ENCODE data around the gene RHOB. TPM values are rescaled to one million over a fixed set of nuclear protein-coding genes. Genes with fewer than 3 reads are reported as not detected.

The RHOB gene
- total RNA-seq, 1 experiment from 2014 or later, result 143 TPM

DNA sequence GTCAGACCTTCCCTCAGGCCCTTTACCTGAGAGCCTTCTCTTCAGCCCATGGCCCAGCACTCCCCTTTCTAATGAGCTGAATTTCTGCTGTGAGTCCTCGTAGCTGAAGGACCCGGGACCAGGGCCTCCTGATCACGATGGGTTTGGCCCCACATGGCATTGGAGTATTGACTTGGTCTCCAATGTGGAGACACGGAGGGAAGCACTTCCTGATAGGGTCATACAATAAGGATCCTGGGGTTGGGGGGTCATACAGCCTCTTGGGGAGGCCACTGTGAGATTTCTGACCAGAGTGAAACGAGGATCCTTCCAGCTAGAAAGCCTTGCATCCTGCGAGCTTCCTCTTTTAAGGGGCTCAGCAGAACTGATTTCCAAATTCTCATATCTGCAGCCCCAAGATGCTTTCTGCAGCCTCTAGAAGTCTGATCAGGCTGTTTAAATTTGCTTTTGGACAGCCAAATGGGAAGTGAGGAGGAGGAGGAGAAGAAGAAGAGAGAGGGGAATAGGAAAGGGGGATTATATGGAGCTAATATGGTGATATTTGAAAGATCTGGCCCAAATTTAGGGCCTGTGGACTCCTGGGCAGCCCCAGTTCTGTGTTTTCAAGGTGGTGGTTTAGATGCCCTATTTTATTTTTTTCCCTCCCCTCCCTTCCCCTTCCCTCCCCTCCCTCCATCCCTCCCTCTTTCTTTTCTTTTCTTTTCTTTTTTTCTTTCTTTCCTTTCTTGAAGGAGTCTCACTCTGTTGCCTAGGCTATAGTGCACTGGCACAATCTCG lies 38.9 kb downstream of the RHOB start:
- Mint-ChIP-seq H3K4me3 (ENCODE audit: low read depth, unreplicated experiment) (no peak overlapping the region), H3K27ac (ENCODE audit: unreplicated experiment) (no peak overlapping the region), H3K4me1 (ENCODE audit: low read depth, unreplicated experiment) (no peaks in the 10 kb centered on the region), H3K27me3 (ENCODE audit: unreplicated experiment) (no peaks in the 10 kb centered on the region), H3K36me3 (ENCODE audit: insufficient read depth, unreplicated experiment) (no peaks in the 10 kb centered on the region), H3K9me3 (ENCODE audit: low read depth, unreplicated experiment) (no peaks in the 10 kb centered on the region)
- CTCF ChIA-PET, result interaction anchor here (0.8 to 1.4 kb wide), 2 partner anchors 9 to 10 kb away, joined by 3 to 4 read pairs; no protein-coding TSS in a partner anchor
- no peak for DNase-seq
- BruUV-seq (replicated peaks), result no TSS peak
- TF ChIP-seq, protein P1, sequence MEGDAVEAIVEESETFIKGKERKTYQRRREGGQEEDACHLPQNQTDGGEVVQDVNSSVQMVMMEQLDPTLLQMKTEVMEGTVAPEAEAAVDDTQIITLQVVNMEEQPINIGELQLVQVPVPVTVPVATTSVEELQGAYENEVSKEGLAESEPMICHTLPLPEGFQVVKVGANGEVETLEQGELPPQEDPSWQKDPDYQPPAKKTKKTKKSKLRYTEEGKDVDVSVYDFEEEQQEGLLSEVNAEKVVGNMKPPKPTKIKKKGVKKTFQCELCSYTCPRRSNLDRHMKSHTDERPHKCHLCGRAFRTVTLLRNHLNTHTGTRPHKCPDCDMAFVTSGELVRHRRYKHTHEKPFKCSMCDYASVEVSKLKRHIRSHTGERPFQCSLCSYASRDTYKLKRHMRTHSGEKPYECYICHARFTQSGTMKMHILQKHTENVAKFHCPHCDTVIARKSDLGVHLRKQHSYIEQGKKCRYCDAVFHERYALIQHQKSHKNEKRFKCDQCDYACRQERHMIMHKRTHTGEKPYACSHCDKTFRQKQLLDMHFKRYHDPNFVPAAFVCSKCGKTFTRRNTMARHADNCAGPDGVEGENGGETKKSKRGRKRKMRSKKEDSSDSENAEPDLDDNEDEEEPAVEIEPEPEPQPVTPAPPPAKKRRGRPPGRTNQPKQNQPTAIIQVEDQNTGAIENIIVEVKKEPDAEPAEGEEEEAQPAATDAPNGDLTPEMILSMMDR (IDR thresholded peaks at IDR 0.05; ENCODE audit: unreplicated experiment), result no peak
- intact Hi-C loops (cut with micrococcal nuclease; ENCODE audit: unreplicated experiment), result no loop called here

DNA sequence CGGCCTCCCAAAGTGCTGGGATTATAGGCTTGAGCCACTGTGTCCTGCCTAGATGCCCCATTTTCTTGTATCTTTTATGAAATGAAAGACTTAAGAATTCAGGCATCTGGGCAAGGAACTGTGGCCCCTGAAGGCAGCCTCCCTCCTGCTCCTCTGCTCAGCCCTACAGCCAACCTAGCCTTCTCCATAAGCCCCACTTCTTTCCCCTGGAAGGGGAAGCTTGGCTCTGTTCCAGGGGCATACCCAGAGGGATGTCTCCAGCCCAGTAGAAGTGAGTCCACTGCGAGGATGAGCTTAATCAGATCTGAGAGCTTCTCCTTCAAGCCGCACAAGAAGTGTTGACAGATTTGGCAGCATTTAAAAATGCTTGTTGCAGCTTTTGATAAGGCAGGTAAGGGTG lies 39.7 kb downstream of the RHOB start:
- H3K27me3 Mint-ChIP-seq (ENCODE audit: unreplicated experiment), result no peaks in the 10 kb centered on the region
- H3K27ac Mint-ChIP-seq (ENCODE audit: unreplicated experiment), result no peak overlapping the region
- H3K4me1 Mint-ChIP-seq (ENCODE audit: low read depth, unreplicated experiment), result peaks cover under 1% of the 10 kb centered on the region
- CTCF ChIA-PET, result interaction anchor here (0.8 kb wide), 1 partner anchor 8 kb away, joined by 3 read pairs; no protein-coding TSS in a partner anchor
- intact Hi-C loops (cut with micrococcal nuclease; ENCODE audit: unreplicated experiment), result no loop called here
- H3K36me3 Mint-ChIP-seq (ENCODE audit: insufficient read depth, unreplicated experiment), result no peaks in the 10 kb centered on the region
- no peak overlapping the region for H3K4me3 Mint-ChIP-seq (ENCODE audit: low read depth, unreplicated experiment)
- DNase-seq, result no peak
- TF ChIP-seq, protein P1 (IDR thresholded peaks at IDR 0.05; ENCODE audit: unreplicated experiment), result no peak
- no TSS peak for BruUV-seq (replicated peaks)
- no peaks in the 10 kb centered on the region for H3K9me3 Mint-ChIP-seq (ENCODE audit: low read depth, unreplicated experiment)

DNA sequence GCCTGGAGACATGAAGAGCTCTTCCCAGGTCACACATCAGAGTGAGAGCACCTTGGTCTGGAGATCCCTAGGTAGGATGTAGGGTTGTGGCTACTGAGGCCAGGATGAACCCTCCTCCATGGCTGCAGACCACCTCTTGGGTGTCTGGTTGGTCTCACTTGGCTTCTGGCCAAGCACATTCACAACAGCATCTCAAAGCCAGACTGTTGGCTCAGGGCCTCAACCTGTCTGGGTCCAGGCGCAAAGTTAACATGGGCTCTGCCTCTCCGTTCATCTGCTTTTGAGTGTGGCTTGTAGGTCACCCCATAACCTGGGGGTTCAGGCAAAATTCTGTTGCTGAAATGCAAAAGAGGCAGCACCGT lies 40.1 kb downstream of the RHOB start:
- TF ChIP-seq, protein P1 (IDR thresholded peaks at IDR 0.05; ENCODE audit: unreplicated experiment), result no peak
- Mint-ChIP-seq H3K36me3 (ENCODE audit: insufficient read depth, unreplicated experiment) (no peaks in the 10 kb centered on the region), H3K27ac (ENCODE audit: unreplicated experiment) (no peak overlapping the region), H3K9me3 (ENCODE audit: low read depth, unreplicated experiment) (no peaks in the 10 kb centered on the region), H3K27me3 (ENCODE audit: unreplicated experiment) (no peaks in the 10 kb centered on the region), H3K4me3 (ENCODE audit: low read depth, unreplicated experiment) (no peak overlapping the region), H3K4me1 (ENCODE audit: low read depth, unreplicated experiment) (peaks cover 5% of the 10 kb centered on the region)
- intact Hi-C loops (cut with micrococcal nuclease; ENCODE audit: unreplicated experiment), result no loop called here
- no TSS peak for BruUV-seq (replicated peaks)
- CTCF ChIA-PET, result interaction anchor here (0.8 kb wide), 1 partner anchor 8 kb away, joined by 3 read pairs; no protein-coding TSS in a partner anchor
- no peak for DNase-seq

DNA sequence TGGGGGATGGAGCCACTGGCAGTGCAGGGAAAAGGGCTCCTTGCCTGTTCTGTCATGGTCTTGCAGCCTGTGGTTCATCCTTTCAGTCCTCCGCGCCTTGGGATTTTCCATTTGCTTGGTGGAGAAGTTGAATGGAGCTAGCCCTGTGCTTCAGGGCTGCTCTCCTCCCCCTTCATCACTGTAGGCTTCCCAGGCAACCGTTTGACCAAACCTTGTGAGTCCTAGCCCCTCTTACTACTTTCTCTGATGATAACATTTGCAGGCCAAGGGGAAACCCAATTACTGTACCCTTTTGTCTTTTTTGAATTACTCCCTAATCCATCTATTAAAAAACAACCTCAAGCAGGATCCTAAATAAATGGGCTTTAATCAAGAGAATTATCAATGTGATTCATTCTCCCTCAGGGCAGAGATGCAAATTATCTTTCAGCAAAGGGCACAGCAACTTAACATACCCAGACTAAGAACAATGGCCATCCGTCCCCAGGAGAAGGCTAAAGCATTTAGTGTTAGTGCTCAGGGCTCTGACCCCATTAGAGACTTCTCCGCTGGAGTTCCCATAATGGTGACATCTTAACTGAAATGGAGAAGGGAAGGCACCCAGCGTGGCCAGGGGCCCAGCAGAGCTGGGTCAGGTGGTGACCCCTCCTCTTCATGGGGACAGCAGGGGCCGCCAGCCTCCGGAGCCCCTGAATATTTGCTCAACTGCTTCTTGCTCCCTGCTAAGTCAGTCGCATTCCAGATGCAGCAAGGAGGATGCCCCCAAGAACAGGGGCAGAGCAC lies 40.7 kb downstream of the RHOB start:
- no peak overlapping the region for H3K4me3 Mint-ChIP-seq (ENCODE audit: low read depth, unreplicated experiment)

More for the DNA sequence above, 40.7 kb downstream of the RHOB start:
- no peak for DNase-seq
- H3K27me3 Mint-ChIP-seq (ENCODE audit: unreplicated experiment), result no peaks in the 10 kb centered on the region
- TF ChIP-seq, protein P1 (IDR thresholded peaks at IDR 0.05; ENCODE audit: unreplicated experiment), result no peak
- no peaks in the 10 kb centered on the region for H3K9me3 Mint-ChIP-seq (ENCODE audit: low read depth, unreplicated experiment)
- intact Hi-C loops (cut with micrococcal nuclease; ENCODE audit: unreplicated experiment), result no loop called here
- BruUV-seq (replicated peaks), result no TSS peak
- CTCF ChIA-PET, result no interaction called here
- H3K36me3 Mint-ChIP-seq (ENCODE audit: insufficient read depth, unreplicated experiment), result no peaks in the 10 kb centered on the region
- H3K4me1 Mint-ChIP-seq (ENCODE audit: low read depth, unreplicated experiment), result peaks cover 11% of the 10 kb centered on the region
- no peak overlapping the region for H3K27ac Mint-ChIP-seq (ENCODE audit: unreplicated experiment)

Measured in Calu3 (cell line).